HUDEP-2 (cell line): ENCODE data around the gene SUSD3.
A peak's percentile ranks its signal among the peaks of the same experiment; 100 is the strongest.

Source experiments
- DNase-seq, 76 experiments: peaks; one replicate each; lab custom pipeline; 2025; ENCODE audit not compliant: unreplicated experiment in 76 of 76; lab: John Stamatoyannopoulos, UW

Gene SUSD3

DNA sequence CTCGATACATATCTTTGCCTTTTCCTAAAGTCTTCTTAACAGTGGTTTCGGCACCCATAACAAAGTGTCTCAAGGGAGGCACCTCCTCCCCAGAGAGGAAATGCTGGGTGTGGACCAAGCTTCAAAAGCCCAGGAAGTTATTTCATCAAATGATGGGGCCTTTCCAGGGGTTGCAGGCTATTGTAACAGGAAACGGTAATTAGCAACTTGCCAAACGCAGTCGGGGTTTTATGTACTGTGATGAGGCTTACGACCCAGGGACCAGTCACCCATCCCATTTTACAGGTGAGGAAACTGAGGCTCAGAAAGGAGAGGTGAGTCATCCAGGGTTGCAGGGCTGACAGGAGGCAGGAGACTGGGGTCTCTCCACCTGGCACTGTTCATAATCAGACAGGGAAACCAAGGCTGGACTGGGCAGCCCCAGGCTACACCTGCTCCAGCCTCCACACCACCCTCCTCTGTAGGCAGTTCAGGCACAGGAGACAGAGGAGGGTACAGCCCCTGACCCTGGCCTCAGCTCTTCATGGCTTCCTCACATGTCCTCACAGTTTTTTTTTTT, 30.0 kb upstream of the SUSD3 start:
- no peak for DNase-seq

DNA sequence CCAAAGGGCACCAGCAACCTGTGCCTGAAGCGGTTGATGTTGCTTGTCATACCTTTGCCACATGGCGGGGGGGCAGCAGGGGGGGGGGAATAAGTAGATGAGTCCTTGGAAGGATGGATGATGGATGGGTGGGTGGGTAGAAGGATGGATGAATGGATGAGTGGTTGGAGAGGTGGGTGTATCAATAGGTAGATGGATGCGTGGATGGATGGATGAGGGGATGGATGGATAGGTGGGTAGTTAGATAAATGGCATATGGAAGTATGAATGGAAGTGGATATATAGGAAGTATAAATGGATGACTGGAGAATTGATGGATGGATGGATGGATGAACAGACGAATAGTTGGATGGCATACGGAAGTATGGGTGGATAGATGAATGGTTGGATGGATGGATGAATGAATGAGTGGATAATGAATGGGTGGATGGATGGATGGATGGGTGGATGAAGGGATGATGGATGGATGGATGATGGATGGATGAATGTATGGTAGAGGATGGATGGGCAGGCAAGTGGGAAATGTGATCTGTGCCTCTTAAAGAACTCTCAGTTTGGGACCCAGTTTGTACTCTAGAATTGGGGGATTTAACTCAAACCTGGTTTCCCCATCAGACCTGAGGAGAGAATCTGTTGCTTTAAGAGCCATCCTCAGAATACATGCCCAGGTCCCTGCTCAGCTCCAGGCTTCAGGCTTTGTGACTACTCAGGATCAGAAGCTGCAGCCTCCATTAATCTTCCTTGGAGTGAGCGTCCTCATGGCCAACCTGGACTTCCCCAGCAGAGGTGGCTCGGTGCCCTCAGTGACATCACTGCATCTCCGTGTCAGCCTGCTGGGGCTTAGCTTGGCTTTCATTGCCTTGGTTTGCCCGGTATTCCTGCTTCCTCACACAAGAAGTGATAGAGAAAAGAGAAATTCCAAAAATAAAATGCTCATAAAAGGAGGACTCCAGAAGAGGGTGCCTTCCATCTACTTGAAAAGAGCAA, 27.6 kb upstream of the SUSD3 start:
- DNase-seq: no peak

DNA sequence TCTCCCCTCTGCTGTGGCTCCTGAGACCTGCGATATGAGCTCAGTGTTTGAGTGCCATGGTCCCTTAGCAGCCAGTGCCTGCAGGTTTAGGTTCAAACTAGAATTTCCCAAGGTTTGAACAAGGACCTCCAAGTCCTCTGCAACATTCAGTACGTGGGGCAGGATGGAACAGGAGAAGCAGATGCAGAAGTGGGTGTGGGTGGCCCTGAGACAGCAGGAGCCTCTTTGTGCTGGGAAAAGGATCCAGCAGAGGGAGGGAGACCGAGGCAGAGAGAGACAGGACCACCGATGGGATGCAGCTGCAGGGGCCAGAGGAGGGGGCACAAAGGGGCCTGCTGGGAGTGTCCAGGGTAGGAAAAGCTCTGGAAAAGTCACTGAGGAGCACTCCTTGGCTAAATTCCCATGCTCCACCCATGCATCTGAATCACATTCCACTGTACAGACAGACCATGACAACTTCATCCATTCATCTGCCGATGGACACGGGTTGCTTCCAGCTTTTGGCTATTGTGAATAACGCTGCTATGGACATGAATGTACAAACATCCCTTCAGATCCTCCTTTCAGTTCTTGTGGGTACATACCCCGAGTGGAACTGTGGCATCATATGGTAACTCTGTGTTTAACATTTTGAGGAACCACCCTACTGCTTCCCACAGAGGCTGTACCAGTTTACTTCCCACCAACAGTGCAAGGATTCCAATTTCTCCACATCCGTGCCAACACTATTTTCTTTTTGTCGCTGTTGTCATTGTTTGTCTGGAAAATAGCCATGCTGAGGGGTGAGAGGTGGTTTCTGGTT, 26.7 kb upstream of the SUSD3 start:
- no peak for DNase-seq

DNA sequence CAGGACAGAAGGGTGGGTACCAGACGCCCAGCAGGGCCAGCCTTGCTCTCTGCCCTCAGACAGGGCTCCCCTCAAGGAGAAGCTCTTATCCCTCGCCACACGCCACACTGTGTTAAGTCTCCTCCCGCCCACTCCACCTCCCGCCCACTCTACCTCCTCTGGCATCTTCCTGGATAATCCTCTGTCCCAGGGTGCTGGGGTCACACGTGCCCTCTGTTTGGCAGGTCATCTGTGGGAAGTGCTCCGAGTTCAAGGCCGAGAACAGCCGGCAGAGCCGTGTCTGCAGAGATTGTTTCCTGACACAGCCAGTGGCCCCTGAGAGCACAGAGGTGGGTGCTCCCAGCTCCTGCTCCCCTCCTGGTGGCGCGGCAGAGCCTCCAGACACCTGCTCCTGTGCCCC, 26.0 kb upstream of the SUSD3 start:
- DNase-seq: no peak

DNA sequence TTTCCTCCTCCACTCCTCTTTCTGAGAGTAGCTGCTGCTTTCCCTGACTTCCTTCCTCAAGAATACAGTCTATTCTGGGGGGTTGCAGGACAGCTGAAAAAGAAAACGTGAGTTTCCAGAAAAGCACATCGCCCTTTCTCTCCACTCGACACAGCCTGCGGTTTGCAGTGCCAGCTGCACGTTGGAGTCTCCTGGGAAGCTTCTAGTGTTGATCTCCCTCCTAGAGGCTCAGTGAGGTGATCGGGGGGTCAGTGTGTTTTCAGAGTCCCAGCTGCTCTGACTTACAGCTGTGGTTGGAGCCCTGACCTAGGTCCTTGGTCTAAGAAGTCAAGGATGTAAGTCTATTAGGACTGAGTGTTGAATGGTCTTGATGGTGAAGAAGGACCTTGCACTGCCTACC, 25.0 kb upstream of the SUSD3 start:
- no peak for DNase-seq

DNA sequence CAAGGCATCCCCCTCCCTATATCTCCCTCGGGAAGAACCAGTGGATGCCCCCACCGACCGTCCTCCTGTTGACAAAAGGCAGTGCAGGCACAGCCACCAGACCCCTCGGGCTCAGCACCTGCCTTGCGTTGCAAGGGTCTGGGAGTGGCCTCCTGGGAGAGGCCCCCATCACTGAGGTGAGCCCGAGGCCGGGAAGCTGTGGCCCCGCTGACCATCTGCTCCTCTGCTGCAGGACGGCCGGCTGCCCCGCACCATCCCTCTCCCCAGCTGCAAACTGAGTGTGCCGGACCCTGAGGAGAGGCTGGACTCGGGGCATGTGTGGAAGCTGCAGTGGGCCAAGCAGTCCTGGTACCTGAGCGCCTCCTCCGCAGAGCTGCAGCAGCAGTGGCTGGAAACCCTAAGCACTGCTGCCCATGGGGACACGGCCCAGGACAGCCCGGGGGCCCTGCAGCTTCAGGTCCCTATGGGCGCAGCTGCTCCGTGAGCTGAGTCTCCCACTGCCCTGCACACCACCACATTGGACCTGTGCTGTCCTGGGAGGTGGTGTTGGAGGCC, 23.3 kb upstream of the SUSD3 start:
- DNase-seq: no peak

DNA sequence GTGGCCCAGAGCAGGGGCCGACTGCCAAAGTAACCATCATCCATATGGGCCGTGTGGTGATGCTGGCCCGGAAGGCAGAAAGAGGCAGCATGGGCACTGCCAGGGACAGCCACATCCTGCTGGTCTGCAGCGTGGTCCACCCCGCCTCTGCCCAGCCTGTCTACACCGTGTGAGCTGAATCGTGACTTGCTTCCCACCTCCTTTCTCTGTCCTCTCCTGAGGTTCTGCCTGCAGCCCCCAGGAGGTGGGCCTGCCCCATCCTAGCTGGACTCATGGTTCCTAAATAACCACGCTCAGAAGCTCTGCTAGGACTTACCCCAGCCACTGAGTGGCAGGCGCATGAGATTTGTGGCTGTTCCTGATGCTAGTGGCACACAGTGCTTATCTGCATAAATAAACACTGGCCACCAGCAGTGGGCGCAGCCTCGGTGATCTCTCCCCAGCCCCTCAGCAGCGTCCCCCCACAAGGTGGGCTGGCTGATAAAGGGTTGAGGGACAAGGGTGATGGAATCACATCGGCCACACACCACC, 22.6 kb upstream of the SUSD3 start:
- no peak for DNase-seq

DNA sequence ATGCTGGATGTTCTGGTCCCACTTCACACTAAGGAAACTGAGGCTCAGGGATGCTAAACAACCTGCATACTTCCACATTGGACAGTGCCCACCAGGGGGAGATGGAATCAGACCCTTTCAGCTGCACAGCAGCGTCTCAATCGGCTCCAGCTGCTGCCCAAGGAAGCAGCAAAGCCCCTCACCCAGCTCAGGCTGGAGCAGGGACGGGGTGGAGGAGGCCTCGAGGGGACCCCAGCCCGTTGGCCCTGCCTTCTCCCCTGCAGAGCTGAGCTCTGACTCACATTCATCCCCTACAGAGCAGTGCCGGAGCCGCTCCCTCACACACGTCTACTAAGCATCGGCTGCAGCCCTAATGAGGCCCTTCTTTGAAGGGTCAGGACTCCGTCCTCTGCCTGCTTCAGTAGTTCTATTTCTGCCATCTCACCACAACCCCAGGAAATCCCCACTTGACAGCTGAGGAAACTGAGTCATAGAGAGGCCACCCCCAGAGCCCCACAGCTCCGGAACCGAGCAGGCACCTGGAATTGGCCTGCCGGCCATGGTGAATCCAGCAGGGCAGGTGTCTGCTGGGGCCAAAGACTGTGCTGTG, 21.5 kb upstream of the SUSD3 start:
- no peak for DNase-seq

DNA sequence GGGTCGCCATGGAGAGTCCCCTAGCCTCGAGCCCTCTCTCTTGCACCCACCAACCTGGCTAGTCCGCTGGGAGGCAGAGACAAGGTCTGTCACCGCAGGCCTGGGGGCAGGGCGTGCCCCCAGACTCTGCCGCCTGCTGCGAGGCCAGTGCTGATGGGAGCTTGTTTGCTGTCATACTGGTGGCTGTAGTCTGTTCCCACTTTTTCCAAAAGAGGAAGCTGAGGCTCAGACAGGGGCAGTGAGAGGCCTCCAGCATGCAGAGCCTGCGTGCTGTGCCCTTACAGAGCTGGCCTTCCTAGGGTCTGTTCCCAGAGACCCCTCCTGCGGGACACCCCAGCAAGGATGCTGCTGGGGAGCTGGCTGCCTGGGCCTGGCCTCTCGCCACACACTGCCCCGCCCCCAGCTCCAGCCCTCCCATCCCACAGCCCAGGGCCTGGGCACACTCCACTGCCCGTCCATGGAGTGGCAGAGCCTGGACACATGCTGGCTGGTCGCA, 21.0 kb upstream of the SUSD3 start:
- no peak for DNase-seq

DNA sequence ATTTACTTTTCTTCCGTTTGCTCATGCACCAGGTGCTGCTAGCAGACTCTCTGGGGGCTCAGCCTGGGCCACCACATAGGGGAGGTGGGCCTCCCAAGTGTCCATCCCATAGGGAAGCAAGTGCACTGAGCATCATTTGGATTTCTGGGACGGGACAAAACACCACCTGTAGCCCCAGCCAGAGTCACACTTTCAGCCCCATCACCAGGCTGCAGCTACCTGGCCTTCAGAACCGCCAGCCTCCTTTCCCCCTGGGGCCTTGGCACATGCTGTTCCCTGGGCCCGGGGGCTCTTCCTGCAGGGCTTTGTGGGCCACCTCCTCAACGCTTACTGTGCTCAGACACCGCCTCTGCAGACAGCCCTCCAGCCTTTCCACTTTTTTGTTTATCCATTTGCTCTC, 19.6 kb upstream of the SUSD3 start:
- no peak for DNase-seq

DNA sequence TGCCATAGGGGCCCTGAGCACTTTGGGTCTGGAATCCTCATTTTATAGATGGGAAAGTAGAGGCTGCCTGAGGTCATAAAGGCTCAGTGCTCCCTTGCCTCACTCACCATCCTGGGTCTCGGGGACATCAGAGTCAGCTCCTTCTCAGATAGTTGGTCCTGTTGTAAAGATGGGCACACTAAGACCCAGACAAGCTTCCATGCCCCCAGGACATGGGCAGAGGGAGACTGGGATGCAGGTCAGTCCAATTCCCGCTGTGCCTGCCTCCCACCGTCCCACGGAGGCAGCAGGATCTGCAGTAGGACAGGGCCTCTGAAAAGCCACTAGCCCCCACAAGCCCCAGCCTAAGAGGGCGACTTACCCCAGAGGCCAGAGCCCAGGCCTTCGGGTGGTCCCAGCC, 19.0 kb upstream of the SUSD3 start:
- DNase-seq: no peak

DNA sequence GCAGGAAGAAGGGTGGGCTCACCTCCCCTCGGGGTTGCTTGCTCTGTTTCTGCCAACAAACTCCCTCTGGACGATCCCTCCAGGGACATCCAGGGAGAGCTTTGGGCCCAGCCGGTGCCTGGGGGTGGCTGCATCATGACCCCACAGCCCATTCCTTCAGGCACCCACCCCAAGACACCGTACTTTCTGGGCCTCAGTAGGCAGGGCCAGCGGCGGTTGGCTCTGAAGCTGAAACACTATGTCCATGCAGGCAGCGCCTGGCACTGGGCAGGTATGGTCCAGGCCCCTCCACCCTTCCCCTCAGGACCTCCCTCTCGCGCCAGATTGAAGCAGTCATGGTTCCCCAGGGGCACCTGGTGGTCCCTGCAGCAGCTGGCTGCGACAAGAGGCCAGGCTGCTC, 18.5 kb upstream of the SUSD3 start:
- DNase-seq: no peak

DNA sequence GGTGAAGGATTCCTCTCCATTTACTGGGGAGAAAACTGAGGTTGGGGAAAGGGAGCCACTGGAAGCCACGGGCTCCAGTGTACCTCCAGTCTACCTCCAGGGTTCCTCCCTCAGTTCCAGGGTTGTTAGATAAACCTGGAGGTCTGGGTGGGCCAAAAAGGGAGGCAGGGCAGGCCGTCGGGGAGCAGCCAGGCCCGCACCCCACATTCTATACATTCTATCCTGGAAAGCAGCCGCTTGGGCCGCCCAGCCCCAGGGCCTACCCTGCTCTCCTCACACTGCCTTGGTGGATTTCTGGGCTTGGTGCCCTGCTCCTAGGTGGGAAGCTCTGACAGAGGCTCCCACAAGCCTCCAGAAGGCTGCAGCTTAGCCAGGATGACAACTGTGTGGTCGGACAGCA, 18.1 kb upstream of the SUSD3 start:
- DNase-seq: no peak

DNA sequence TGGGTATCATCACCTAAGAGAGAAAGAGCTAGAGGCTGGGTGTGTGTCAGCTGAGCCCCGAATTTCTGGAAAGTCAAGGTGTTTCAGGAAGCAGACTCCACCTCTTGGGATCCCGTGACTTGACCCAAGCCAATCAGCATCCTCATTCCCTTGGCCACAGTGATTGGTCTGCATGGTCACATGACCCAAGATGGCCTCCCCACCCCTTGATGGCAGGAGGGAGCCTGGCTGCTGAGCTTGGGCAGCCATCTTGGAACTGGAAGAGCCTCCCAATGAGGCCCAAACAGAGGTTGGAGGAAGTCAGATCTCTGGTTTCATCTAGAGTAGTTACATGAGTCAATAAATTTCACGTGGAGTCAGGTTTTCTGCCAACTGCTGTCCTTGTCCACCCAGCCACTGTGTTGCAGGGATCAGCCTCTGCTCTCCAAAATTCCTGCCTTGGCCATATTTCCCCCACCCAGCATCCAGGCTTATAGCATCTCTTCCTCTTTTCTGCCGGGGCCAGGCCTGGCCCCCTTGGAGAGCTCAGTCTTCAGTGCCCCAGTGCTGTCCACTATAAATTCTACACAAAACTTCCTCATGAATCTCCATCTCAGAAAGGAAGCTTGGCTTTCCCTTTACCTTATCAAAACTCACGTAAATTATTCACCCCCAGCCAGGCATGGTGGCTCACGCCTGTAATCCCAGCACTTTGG, 17.2 kb upstream of the SUSD3 start:
- peak in 5 of 76 experiments; percentile 4 to 9 (median 6) for DNase-seq

DNA sequence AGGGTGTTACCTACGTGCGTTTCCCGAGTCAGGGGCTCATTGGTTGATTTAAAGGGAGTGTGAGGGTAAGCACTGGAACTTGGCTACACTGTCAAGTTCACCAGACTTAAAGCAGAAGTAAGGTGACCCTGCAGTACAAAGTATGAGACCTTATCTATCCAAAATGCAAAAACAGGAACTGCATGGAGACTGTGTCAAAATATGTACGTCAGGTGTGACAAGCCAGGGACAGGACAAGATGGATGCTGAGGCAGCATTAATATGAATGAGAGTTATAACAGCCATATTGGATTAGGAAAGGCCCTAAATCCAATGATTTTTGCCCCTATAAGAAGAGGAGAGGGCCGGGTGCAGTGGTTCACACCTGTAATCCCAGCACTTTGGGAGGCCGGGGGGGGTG, 15.4 kb upstream of the SUSD3 start:
- DNase-seq: no peak

DNA sequence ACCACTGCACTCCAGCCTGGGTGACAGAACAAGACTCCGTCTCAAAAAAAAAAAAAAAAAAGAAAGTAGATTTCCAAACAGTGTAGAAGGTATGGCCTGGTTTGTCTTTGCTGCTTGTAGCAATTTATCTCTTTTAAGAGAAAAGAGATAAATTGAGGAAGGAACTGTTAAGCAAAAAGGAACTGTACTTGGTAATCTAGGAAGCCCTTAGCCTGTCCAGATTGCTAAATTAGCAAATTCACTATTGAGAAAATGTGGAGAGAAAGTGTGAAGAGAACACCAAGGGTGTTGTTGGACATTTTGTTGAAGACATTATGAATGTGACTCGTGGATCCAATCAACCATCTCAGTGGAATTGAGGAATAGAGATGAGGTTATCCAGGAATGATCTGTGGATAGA, 13.0 kb upstream of the SUSD3 start:
- no peak for DNase-seq

DNA sequence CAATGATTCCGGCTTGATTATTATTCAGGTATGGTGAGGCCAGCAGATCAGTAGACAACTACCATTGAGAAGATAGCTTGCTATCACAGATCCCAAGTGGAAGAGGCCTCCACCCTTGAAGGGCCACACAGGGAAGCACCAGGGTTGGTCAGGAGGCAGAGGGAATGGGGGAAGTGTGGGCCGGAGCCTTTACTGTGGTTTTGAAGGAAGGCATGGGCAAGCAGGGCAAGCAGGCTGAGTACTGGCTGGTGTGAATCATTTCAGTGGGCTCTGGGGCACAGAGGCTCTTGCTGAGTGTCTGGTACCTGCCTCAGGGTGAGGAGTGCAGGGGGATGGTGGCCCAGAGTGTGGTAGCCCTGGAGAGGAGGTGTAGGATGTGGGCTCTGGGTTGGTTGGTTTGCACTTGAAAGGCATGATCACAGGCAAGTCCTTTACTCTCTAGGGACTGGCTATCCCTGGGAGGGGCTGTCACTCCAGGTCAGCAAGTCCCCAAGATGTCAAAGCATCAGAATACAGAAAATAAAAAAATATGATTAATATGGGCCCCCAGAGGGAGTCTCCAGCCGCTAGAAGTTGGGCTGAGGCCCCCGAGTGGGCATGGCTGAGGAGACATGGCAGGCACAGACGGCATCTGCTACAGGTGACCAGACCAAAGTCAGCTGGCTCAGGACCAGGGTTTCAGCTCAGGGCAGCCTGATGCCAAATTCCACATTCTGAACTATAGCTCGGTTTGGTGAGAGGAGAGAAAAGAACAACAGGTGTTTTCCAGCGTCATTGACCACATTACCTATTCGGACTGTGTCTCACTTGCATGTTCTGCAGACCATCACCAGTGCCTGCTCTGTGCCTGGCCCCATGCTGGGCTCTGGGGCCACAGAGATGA, 9.7 kb upstream of the SUSD3 start:
- no peak for DNase-seq

DNA sequence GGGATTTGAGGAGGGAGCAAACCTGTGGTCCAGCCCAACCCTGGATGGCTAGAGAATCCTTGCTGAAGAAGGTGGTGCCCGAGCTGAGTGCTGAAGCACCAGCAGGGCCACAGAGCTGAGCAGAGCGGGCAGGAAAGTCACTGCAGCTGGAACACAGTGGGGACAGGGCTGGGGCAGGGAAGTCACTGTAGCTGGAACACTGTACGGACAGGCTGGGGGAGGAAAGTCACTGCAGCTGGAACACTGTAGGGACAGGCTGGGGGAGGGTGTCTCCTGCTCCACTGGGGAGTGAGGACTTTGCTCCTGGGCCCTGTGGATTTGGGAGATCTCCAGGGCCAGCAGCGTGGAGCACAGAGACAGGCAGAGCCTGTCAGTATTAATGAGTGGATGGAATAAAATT, 9.0 kb upstream of the SUSD3 start:
- DNase-seq: no peak

DNA sequence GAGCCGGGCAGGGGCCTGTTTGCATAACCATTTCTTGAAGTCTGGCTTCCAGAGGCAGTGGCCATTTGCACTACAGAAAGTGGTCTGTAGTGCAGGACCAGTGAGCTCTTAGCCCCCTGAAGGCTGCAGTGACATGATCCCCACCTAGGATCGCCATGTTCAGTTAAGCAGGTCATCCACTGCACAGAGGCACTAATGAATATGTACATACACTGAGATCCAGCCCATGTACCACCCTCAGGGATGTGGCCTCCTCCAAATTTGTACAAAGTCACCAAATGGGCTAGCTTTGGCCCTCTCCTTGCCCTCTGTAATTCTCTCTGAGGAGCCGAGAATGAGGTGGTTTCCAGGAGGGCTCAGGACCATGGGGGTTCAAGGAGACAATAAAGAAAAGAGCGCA, 8.3 kb upstream of the SUSD3 start:
- DNase-seq: no peak
